Neural crest cell (in vitro differentiated cells): ENCODE measurements around the gene DOK3. TPM values are rescaled to one million over a fixed set of nuclear protein-coding genes. Genes with fewer than 3 reads are reported as not detected.

Experiments
- DNase-seq: peaks from one replicate; pipeline ENCODE4 v3.0.0; 2021; ENCODE audit warnings: low read depth, mixed read lengths, low spot score
- H3K27ac Mint-ChIP-seq: one replicate; pipeline ENCODE4 v1.8.0; 2021; ENCODE audit warnings: mild to moderate bottlenecking, mixed read lengths; ENCODE audit not compliant: unreplicated experiment
- H3K27me3 Mint-ChIP-seq: 2 replicates; pipeline ENCODE4 v1.8.0; 2021; ENCODE audit warnings: low read depth, mild to moderate bottlenecking, mixed read lengths
- H3K36me3 Mint-ChIP-seq: 2 replicates; pipeline ENCODE4 v1.8.0; 2021; ENCODE audit warnings: low read depth, mild to moderate bottlenecking, mixed read lengths
- H3K4me1 Mint-ChIP-seq: 2 replicates; pipeline ENCODE4 v1.8.0; 2021; ENCODE audit warnings: mixed read lengths
- H3K4me3 Mint-ChIP-seq: one replicate; pipeline ENCODE4 v1.8.0; 2021; ENCODE audit warnings: mild to moderate bottlenecking, mixed read lengths
- H3K9me3 Mint-ChIP-seq: 2 replicates; pipeline ENCODE4 v1.8.0; 2021; ENCODE audit warnings: mixed read lengths
- total RNA-seq: library from RNA; stranded (reverse); gene quantifications from 2 replicates; pipeline ENCODE4 v1.2.1, GENCODE V29; 2021
- TF ChIP-seq, protein P1 (sequence below): fragments of 200-600 bp; sonication (generic); conservative IDR thresholded peaks from 2 replicates; pipeline ENCODE4 v1.5.0; 2021; ENCODE audit warnings: antibody characterized with exemption, mild to moderate bottlenecking

DOK3 gene
- total RNA-seq, 1 donor from 2014 or later = 11.4 TPM

DNA sequence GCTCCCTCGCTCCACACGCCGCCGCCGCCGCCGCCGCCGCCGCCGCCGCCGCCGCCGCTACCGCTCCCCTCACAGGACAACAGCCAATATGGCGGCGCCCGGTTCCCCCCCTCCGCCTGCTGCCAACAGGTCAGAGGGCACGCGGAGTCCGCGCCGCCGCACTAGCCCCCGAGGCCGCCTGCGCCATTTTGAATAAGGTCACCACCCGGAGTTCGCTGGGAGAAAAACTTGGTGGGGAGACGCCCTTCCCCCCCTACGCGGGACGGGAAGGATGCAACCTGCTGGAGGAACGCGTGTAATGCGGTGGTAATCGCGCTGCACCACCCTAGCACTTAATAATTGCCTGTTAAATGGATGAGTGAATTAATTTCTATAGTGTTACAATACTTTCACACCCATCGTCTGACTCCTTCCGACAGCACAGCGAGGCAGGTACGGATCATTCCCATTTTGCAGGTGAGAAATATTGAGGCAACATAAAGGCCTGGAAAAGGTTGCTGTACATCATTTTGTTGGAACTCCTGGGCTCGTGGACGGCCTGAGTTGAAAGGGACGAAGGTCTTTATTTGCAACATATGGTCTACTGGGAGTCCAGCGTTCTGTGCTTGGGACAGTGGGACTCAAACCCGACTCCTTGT lies 45.0 kb upstream of the DOK3 start, which contains the start of gene FAM193B:
Gene FAM193B, minus strand, starts transcription at position 90 of the 638 bp plus-strand sequence. CDS start 105 bp downstream, outside the sequence.
- Mint-ChIP-seq H3K36me3 (peaks cover 3% of the 10 kb centered on the region), H3K27ac (no peak within 1 kb of the TSS), H3K4me3 (peak within 1 kb of the TSS; percentile 95), H3K27me3 (no peaks in the 10 kb centered on the region), H3K4me1 (peaks cover 29% of the 10 kb centered on the region), H3K9me3 (no peaks in the 10 kb centered on the region)
- peak; percentile 95 for DNase-seq
- TF ChIP-seq, protein P1, sequence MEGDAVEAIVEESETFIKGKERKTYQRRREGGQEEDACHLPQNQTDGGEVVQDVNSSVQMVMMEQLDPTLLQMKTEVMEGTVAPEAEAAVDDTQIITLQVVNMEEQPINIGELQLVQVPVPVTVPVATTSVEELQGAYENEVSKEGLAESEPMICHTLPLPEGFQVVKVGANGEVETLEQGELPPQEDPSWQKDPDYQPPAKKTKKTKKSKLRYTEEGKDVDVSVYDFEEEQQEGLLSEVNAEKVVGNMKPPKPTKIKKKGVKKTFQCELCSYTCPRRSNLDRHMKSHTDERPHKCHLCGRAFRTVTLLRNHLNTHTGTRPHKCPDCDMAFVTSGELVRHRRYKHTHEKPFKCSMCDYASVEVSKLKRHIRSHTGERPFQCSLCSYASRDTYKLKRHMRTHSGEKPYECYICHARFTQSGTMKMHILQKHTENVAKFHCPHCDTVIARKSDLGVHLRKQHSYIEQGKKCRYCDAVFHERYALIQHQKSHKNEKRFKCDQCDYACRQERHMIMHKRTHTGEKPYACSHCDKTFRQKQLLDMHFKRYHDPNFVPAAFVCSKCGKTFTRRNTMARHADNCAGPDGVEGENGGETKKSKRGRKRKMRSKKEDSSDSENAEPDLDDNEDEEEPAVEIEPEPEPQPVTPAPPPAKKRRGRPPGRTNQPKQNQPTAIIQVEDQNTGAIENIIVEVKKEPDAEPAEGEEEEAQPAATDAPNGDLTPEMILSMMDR = peak; percentile 54

DNA sequence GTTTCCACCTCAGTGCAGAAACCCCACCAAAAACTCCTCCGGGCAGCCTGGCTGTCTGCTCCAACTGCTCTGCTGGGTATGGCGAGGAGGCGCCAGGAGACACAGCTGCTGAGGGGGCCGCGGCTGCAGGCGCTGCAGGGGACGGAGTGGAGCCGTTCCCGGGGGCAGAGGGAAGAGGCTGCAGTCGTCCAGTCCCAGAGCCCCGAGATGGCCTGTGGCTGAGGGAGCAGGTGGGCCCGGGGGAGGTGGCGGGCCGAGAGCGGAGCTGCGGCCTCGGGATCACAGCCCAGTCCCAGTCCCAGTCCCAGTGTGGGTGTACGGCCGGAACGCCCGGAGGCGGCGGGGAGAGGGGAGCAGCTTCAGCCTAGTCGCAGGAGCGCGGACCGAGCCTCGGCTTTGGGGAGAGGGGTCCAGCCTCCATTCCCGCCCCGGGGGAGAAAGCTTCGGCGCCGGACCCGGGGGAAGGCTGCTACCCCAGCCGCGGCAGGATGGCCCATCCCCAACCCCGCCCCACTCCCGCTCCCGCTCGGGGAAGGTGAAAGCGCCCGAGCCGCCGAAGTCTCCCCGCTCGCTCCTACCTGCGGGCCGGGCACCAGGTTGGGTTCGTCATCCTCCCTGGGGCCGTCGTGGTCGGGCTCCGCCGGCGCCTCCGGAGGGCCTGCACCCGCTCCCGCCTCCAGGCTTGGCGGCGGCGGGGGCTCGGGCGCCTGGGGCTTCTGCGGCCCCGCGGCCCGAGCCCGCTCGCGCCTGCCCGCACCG lies 44.2 kb upstream of the DOK3 start:
- H3K4me1 Mint-ChIP-seq = peaks cover 26% of the 10 kb centered on the region
- TF ChIP-seq, protein P1 = no peak
- H3K27me3 Mint-ChIP-seq = no peaks in the 10 kb centered on the region
- no peak overlapping the region for H3K27ac Mint-ChIP-seq
- peaks cover 4% of the 10 kb centered on the region for H3K36me3 Mint-ChIP-seq
- DNase-seq = peak; percentile 32
- H3K4me3 Mint-ChIP-seq = peak overlapping the region; percentile 95
- H3K9me3 Mint-ChIP-seq = no peaks in the 10 kb centered on the region

DNA sequence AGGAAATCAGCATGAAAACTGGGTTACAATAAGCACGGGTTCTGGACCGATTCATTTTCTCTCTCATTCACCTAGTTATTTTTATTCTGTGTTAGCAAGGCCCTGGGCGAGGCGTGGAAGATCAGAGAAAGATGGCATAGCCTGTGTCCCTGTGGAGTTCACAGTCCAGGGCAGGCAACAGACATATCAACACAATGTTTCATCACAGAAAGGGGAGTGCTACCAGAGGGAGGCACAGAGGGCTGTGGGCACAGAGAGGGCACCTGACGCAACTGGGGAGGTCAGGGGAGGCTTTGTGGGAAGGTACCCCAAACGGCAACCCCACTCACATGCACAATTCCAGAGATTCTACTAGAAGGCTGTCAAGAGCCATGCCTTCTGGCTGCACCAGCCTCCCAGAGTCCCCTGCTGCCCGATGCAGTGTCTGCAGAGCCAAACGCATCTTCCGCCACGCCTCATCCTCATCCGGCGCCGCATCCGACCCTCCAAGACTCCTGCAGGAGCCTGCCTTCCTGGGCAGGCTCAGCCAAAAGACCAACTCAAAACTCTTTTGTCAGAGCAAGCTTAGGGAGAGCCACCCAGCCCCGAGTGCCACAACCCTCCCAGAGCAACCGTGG lies 43.3 kb upstream of the DOK3 start:
- peak overlapping the region; percentile 67 for H3K27ac Mint-ChIP-seq

DNA sequence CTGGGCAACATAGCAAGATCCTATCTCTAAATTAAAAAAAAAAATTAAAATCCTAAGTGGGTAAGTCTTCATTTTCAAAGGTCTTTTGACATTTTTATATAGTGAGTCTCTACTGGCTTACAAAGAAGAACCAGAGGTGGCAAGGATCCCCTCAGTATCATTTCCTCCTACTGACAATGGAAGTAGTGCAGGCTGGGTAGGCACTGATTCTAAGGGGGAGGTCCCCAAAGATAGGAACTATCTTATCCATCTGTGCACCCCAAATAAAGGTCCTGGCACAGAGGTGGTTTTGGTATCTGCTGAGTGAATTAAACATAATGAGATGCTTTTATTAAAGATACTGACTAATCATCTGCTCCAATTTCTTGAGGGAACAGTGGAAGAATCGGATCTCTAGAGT lies 40.5 kb upstream of the DOK3 start:
- Mint-ChIP-seq H3K9me3 (no peaks in the 10 kb centered on the region), H3K27me3 (no peaks in the 10 kb centered on the region), H3K4me1 (peaks cover 41% of the 10 kb centered on the region), H3K27ac (no peak overlapping the region), H3K4me3 (peak overlapping the region; percentile 69), H3K36me3 (peaks cover 6% of the 10 kb centered on the region)
- no peak for DNase-seq
- TF ChIP-seq, protein P1 = no peak

More for the DNA sequence above, 43.3 kb upstream of the DOK3 start:
- peaks cover 4% of the 10 kb centered on the region for H3K36me3 Mint-ChIP-seq
- H3K4me3 Mint-ChIP-seq = peak overlapping the region; percentile 95
- H3K4me1 Mint-ChIP-seq = peaks cover 28% of the 10 kb centered on the region
- H3K9me3 Mint-ChIP-seq = no peaks in the 10 kb centered on the region
- TF ChIP-seq, protein P1 = no peak
- no peaks in the 10 kb centered on the region for H3K27me3 Mint-ChIP-seq
- DNase-seq = peak; percentile 12

DNA sequence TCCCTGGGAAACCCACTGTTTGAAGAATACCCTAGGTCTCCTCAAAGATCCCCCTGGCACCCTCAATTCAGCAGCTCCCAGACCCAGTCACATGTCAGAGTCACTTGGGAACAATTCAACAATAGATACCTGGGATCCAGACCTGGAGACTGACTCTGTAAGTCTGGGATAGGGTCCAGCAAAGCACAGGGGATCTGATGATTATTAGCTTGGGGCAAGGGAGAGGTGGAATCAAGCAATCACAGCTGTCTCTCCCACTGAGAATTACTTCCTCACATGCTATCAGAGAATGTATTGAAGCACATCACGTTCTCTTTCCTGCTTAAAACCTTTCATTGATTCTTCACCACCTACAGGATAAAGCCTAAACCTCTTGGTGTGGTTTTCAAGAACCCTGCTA lies 38.9 kb upstream of the DOK3 start:
- Mint-ChIP-seq H3K4me1 (peaks cover 42% of the 10 kb centered on the region), H3K27me3 (no peaks in the 10 kb centered on the region)
- TF ChIP-seq, protein P1 = no peak

More for the DNA sequence above, 38.9 kb upstream of the DOK3 start:
- Mint-ChIP-seq H3K27ac (no peak overlapping the region), H3K9me3 (no peaks in the 10 kb centered on the region), H3K36me3 (peaks cover 6% of the 10 kb centered on the region), H3K4me3 (no peak overlapping the region)
- no peak for DNase-seq
